IPS DF 4.7 (cell line): Measurements from ENCODE around the gene PRSS36.
"Not testable (repeated sequence)": the region's sequence is repeated elsewhere in the genome, so short reads cannot be mapped to it uniquely, and the experiment has no call there.

Experiments
- DNase-seq: peaks from one replicate; pipeline ENCODE4 v3.0.0-alpha.2; 2013; ENCODE audit warnings: low spot score; ENCODE audit errors: extremely low read depth

Gene PRSS36

GRCh38 chr16:31142109-31143010, 7.5 kb downstream of the PRSS36 start:
- DNase-seq, result no peak

- no peak for DNase-seq
These were observed 8.3 kb downstream of the PRSS36 start for GRCh38 chr16:31141489-31142108.

GRCh38 chr16:31141071-31141469, 8.8 kb downstream of the PRSS36 start:
- DNase-seq, result not testable (repeated sequence)

GRCh38 chr16:31138621-31139578, 11.0 kb downstream of the PRSS36 start:
- no peak for DNase-seq

- DNase-seq, result not testable (repeated sequence)
These were observed 12.9 kb downstream of the PRSS36 start for GRCh38 chr16:31136822-31137499.

GRCh38 chr16:31136287-31136662, 13.6 kb downstream of the PRSS36 start:
- no peak for DNase-seq

GRCh38 chr16:31135535-31136286, 14.2 kb downstream of the PRSS36 start, which contains the start of gene PRSS8:
PRSS8 (minus strand) TSS chr16:31135727; CDS start chr16:31135498, 229 bp downstream.
- DNase-seq, result no peak

- no peak for DNase-seq
These were observed 15.0 kb downstream of the PRSS36 start for GRCh38 chr16:31134625-31135534.

- DNase-seq, result no peak
These were observed 15.7 kb downstream of the PRSS36 start for GRCh38 chr16:31134091-31134571.

- no peak for DNase-seq
These were observed 16.8 kb downstream of the PRSS36 start for GRCh38 chr16:31133046-31133501.

- no peak for DNase-seq
These were observed 17.4 kb downstream of the PRSS36 start for GRCh38 chr16:31132303-31132979.

GRCh38 chr16:31131841-31132271, 18.0 kb downstream of the PRSS36 start:
- DNase-seq, result no peak

- no peak for DNase-seq
These were observed 18.4 kb downstream of the PRSS36 start for GRCh38 chr16:31131416-31131815.

- no peak for DNase-seq
These were observed 19.0 kb downstream of the PRSS36 start for GRCh38 chr16:31130899-31131298.

- no peak for DNase-seq
These were observed 19.5 kb downstream of the PRSS36 start for GRCh38 chr16:31130336-31130891.

- DNase-seq, result no peak
These were observed 20.1 kb downstream of the PRSS36 start for GRCh38 chr16:31129568-31130335.
